Stimulated activated CD8-positive, alpha-beta memory T cell treated with anti-CD3 and anti-CD28 coated beads, Interleukin-15, amount 100 ng/mL, for 48 hours (primary cell): ENCODE data around the gene THSD4.

Experiments
- DNase-seq, 2 donors: peaks; one replicate each; pipeline ENCODE4 v3.0.0-alpha.2; 2020; ENCODE audit warnings: low read depth in 2 of 2

Gene THSD4

GRCh38 chr15:71623111-71623510 lies 507.8 kb downstream of the THSD4 start:
- DNase-seq = no peak

- no peak for DNase-seq
Measured at GRCh38 chr15:71626596-71627088, 511.4 kb downstream of the THSD4 start.

- DNase-seq = no peak
Measured at GRCh38 chr15:71627188-71627587, 511.9 kb downstream of the THSD4 start.

GRCh38 chr15:71627604-71628003 lies 512.3 kb downstream of the THSD4 start:
- no peak for DNase-seq

- no peak for DNase-seq
Measured at GRCh38 chr15:71628988-71629770, 513.9 kb downstream of the THSD4 start.

GRCh38 chr15:71629781-71630474 lies 514.7 kb downstream of the THSD4 start:
- DNase-seq = no peak

- DNase-seq = no peak
Measured at GRCh38 chr15:71630475-71630809, 515.2 kb downstream of the THSD4 start.

- DNase-seq = no peak
Measured at GRCh38 chr15:71632576-71633195, 517.4 kb downstream of the THSD4 start.

GRCh38 chr15:71634820-71635560 lies 519.7 kb downstream of the THSD4 start:
- DNase-seq = no peak

GRCh38 chr15:71635735-71636134 lies 520.5 kb downstream of the THSD4 start:
- no peak for DNase-seq

GRCh38 chr15:71638876-71639275 lies 523.6 kb downstream of the THSD4 start:
- no peak for DNase-seq

- no peak for DNase-seq
Measured at GRCh38 chr15:71639471-71639870, 524.2 kb downstream of the THSD4 start.

GRCh38 chr15:71643918-71644317 lies 528.6 kb downstream of the THSD4 start:
- DNase-seq = no peak

GRCh38 chr15:71646767-71647486 lies 531.7 kb downstream of the THSD4 start:
- no peak for DNase-seq

- DNase-seq = no peak
Measured at GRCh38 chr15:71647487-71647808, 532.2 kb downstream of the THSD4 start.

GRCh38 chr15:71648095-71648494 lies 532.8 kb downstream of the THSD4 start:
- DNase-seq = no peak

- DNase-seq = no peak
Measured at GRCh38 chr15:71649894-71650293, 534.6 kb downstream of the THSD4 start.

GRCh38 chr15:71650603-71651002 lies 535.3 kb downstream of the THSD4 start:
- no peak for DNase-seq

GRCh38 chr15:71651750-71652186 lies 536.5 kb downstream of the THSD4 start:
- no peak for DNase-seq

- no peak for DNase-seq
Measured at GRCh38 chr15:71654042-71654719, 538.9 kb downstream of the THSD4 start.

- no peak for DNase-seq
Measured at GRCh38 chr15:71654720-71655174, 539.5 kb downstream of the THSD4 start.
